GM12874 (cell line): Measurements from ENCODE around the gene KRTAP10-3.

ENCODE experiments used
- CTCF ChIP-seq: IDR thresholded peaks from 2 replicates; pipeline ENCODE4 v1.5.1; 2011; ENCODE audit warnings: low read depth, mild to moderate bottlenecking, control low read depth, low read length, moderate library complexity; ENCODE audit not compliant: insufficient read depth

The KRTAP10-3 gene

GRCh38 chr21:44512496-44513388, 45.9 kb downstream of the KRTAP10-3 start:
- TF ChIP-seq CTCF, result no peak

GRCh38 chr21:44511938-44512275, 46.7 kb downstream of the KRTAP10-3 start:
- TF ChIP-seq CTCF, result no peak

- TF ChIP-seq CTCF, result no peak
These were observed 47.2 kb downstream of the KRTAP10-3 start for GRCh38 chr21:44511219-44511937.

GRCh38 chr21:44510508-44511218, 47.9 kb downstream of the KRTAP10-3 start:
- peak; percentile 90 for TF ChIP-seq CTCF

- no peak for TF ChIP-seq CTCF
These were observed 48.5 kb downstream of the KRTAP10-3 start for GRCh38 chr21:44510109-44510507.

- TF ChIP-seq CTCF, result peak; percentile 36
These were observed 49.1 kb downstream of the KRTAP10-3 start for GRCh38 chr21:44509539-44509938.
